ENCODE results near the gene CAMK2N2.

- TF ChIP-seq CTCF (IDR thresholded peaks at IDR 0.05) = no peak
- TF ChIP-seq EZH2 (IDR thresholded peaks at IDR 0.05) = no peak
Measured at GRCh38 chr3:184261270-184261853, at the start of gene CAMK2N2.

Data from neural progenitor cell (in vitro differentiated cells).